GM13976 (cell line): ENCODE results near the gene GORASP1.
A peak's percentile ranks its signal among the peaks of the same experiment; 100 is the strongest.

ENCODE experiments used
- DNase-seq: peaks from one replicate; pipeline ENCODE4 v3.0.0; 2012; ENCODE audit warnings: low spot score
- in situ Hi-C: fragments of 300-500 bp; cut with MboI; formaldehyde crosslinking; loops from one replicate; pipeline ENCODE4 v1.12.0; 2022; ENCODE audit warnings: low sequenced_read_pairs, mixed read lengths, inconsistent platforms; ENCODE audit not compliant: unreplicated experiment
- TF ChIP-seq, protein P1 (sequence below): IDR thresholded peaks from 2 replicates; pipeline ENCODE4 v1.5.1; 2012; ENCODE audit warnings: borderline replicate concordance, mild to moderate bottlenecking; ENCODE audit not compliant: insufficient read depth; ENCODE audit errors: extremely low read depth, missing control alignments, control extremely low read depth

Gene GORASP1

DNA sequence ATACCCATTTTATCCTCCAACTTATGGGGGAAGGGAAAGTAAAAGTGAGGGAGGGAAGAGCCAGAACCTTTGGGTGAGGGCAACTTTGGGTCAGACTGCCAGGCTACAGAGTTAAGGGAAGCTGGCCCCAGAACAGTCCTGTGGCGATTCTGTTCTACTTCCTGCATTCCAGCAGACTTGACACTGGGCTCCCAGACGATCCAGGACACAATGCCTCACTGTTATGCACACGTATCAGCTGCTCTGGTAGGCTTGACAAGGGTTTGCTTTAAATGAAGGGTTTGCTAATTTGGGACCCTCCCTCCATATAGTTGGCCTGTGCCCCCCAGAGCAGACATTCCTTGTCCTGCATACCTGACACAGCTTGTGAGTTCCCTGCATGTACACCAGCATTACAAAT, 10.7 kb downstream of the GORASP1 start:
- DNase-seq, result no peak
- in situ Hi-C loops, result loop anchor here (10.0 kb wide), 2 partner anchors 88 to 178 kb away; no protein-coding TSS in a partner anchor
- TF ChIP-seq, protein P1, sequence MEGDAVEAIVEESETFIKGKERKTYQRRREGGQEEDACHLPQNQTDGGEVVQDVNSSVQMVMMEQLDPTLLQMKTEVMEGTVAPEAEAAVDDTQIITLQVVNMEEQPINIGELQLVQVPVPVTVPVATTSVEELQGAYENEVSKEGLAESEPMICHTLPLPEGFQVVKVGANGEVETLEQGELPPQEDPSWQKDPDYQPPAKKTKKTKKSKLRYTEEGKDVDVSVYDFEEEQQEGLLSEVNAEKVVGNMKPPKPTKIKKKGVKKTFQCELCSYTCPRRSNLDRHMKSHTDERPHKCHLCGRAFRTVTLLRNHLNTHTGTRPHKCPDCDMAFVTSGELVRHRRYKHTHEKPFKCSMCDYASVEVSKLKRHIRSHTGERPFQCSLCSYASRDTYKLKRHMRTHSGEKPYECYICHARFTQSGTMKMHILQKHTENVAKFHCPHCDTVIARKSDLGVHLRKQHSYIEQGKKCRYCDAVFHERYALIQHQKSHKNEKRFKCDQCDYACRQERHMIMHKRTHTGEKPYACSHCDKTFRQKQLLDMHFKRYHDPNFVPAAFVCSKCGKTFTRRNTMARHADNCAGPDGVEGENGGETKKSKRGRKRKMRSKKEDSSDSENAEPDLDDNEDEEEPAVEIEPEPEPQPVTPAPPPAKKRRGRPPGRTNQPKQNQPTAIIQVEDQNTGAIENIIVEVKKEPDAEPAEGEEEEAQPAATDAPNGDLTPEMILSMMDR, result no peak

DNA sequence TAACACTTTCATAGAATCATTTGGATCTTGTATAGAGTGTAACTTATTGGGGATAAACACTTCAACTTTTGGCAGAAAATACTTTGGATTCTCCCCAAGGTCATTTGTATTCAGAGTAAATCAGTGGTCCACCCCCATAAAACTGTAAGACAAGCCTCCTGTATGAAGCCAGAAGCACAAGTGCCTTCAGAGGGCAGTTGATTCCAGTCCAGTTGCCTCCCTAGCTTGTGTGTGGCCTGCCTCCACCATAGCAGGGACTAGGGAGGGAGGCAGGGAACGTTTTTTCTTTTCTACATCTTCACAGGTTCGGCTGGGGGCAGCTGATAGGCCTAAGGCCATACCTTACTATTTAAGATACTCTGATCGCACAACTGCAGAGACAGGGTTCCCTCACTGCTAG, 11.6 kb downstream of the GORASP1 start:
- TF ChIP-seq, protein P1, result no peak
- no peak for DNase-seq
- in situ Hi-C loops, result loop anchor here (10.0 kb wide), 2 partner anchors 89 to 179 kb away; no protein-coding TSS in a partner anchor

DNA sequence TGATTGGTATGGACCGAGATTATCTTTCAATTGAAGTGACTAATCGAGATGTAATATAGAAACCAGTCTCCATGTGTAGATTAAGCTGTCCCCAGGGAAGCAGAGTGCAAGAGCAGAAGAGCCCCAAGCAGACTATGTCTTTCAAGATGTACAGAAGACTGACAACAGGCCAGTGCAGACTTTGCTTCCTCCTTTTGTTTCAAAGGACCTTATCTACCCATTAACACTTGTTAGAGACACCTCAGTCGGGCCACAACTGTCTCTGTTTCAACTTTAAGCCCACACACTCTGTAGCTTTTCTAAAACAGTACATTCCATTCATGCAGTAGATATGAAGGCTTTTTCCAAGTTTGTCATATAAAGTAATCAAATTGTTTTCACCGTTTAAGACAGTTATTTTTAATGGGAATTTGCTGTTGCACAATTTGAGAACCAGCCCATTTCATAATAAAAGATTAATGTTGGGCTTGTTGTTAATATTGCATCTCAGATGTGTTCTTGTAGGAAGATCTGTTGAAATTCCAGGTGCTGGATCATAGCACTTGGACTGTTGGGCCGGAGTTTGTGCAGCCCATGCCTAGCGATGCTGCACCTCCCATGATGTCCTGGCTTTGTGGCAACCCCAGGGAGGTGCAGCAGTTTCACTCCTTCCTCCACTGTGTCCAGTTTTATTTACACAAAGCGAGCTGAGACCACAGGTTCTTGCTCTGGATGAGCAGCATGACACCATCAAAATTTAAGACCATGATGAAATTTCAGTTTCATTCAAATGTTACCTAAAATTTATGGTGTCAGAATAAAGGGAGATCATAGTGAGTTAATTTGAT, 12.4 kb downstream of the GORASP1 start:
- TF ChIP-seq, protein P1, result no peak
- DNase-seq, result no peak
- in situ Hi-C loops, result loop anchor here (10.0 kb wide), 2 partner anchors 90 to 180 kb away; no protein-coding TSS in a partner anchor

DNA sequence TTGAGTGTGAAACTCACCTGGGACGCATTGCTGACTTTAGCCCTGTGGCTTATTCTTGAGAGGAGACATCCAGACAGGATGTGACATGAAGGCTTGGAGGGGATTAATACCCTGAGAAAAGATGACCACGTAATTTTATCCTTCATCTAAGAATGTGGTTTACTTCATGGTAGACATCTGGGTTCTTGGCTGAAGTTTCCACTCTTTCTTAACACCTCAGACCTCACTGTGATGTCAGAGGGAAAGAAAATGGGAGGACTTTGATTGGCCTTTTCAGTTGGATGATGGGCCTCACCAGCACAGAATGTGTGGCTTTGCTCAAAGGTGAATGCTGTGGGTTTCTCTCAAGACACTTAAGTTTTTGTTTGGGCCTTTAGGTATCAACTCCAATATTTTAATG, 16.5 kb downstream of the GORASP1 start:
- no peak for DNase-seq
- TF ChIP-seq, protein P1, result no peak
- in situ Hi-C loops, result loop anchor here (10.0 kb wide), 2 partner anchors 94 to 184 kb away; no protein-coding TSS in a partner anchor

DNA sequence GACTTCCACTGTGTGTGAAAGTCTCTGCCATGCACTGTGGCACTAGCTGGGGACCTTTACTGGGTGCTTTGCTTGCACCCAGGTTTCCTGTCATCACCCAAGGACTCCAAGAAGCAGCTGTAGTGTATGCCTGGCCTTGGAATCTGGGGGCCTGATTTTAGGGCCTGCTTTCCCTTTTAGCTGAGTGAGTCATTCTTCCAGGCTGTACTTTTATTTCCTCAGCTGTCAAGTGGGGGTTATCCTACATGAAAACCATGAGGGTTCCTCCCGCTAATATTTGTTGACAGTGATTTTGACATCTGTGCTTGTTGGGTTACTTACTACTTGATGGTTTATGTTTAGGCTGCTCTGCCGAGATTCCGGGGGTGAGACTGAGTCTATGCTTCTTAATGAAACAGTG, 18.5 kb downstream of the GORASP1 start:
- in situ Hi-C loops, result no loop called here
- TF ChIP-seq, protein P1, result no peak
- DNase-seq, result no peak

DNA sequence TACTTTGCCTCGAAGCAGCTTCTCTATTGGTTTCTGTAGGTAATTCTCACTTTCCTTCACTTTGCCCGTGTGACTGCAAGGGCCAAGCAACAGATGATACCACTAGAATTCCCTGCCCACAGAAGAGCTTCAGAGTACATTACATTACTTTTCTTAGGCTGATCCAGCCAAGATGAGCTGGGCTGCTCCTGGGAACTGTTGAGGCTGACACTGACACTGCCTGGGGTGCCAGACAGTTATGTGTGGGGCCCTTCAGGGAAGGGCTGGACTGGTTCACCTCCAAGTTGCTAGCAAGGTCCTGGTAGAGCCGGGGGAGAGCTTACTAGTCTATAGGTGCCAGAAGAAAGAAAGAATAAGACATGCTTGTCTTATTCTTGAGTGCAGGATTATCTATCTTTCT, 19.0 kb downstream of the GORASP1 start:
- DNase-seq, result no peak
- in situ Hi-C loops, result no loop called here
- TF ChIP-seq, protein P1, result no peak

DNA sequence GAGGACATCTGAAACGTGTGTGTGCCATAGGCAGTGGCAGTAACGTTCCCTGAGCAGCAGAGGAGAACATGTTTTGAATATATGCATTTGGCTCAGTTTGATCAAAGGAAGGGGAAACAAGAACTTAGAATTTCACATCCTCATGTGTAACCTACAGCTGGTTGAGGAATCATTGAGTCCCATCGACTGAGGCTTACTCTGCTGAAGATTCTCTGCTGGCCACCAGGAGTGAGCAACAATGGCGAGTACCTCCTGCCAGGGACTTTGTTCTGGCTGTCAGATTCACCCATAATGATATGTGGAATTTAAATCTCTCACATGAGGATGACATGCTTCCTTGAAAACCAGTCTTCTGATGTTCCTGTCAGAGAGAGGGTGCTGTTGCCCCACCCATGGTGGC, 21.3 kb downstream of the GORASP1 start:
- TF ChIP-seq, protein P1, result no peak
- DNase-seq, result peak; percentile 25
- in situ Hi-C loops, result no loop called here
